Putamen (tissue), 1 donor: ENCODE measurements around the gene LETM1.
"Not testable (repeated sequence)": the region's sequence is repeated elsewhere in the genome, so short reads cannot be mapped to it uniquely, and the experiment has no call there.

Source experiments
- DNase-seq: peaks from one replicate; pipeline ENCODE4 v3.0.0-alpha.2; 2016; ENCODE audit warnings: low spot score

The LETM1 gene

DNA sequence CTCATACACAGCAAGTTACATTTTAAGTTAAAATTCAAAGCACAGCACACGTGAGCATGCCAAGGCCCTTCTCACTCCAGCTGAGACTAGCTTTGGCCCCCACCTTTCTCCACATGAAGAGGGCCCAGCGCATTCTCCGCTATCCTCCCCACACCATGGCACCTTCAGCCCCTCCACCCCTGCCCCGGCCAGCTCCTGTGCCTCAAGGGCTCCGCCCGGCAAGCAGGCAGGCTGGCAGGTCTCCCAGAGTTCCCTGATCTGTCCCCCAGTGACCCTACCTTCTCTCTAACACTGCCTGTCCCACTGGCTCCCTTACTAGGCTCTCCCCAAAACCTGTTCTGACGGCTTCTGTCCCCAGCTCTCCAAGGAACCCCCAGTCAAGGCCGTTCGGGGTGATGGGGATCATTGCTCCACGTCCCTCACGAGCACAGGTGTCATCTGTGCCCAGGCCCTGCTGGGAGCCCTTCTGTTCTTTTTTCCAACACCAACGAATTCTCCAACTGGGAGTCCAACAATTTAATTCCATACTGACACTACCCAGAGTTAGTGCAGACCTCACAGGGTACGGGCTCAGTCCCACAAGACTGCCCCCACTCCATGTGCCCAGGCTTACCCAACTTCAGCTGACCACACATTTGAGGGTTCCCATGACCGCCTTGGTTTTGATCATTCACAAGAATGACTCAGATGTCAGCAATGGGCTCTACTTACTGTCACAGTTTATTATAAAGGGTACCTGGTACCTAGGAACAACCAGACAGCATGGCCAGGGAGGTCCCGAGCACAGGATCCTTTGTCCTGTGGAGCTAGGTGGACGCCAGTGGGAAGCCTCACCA is 4.2 kb downstream of the LETM1 start:
- no peak for DNase-seq

- no peak for DNase-seq
Observed at GRCh38 chr4:1851160-1851559, 4.8 kb downstream of the LETM1 start.

DNA sequence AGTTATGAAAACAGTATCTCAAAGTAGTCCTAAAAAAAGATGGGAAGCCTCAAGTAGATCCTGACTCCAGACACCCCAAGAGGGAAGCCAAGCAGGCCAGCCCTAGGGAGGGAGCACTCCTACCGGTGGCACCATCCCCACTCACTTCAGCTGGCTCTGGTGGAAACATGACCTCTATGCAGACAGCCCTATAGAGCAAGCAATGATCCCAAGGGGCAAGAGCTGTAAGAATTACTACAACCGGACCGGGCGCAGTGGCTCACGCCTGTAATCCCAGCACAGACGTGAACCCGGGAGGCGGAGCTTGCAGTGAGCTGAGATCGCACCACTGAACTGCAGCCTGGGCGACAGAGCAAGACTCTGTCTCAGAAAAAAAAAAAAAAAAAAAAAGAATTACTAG is 5.7 kb downstream of the LETM1 start:
- DNase-seq, result no peak

- no peak for DNase-seq
Observed at GRCh38 chr4:1846580-1846979, 9.4 kb downstream of the LETM1 start.

GRCh38 chr4:1844618-1845017 is 11.3 kb downstream of the LETM1 start:
- not testable (repeated sequence) for DNase-seq

DNA sequence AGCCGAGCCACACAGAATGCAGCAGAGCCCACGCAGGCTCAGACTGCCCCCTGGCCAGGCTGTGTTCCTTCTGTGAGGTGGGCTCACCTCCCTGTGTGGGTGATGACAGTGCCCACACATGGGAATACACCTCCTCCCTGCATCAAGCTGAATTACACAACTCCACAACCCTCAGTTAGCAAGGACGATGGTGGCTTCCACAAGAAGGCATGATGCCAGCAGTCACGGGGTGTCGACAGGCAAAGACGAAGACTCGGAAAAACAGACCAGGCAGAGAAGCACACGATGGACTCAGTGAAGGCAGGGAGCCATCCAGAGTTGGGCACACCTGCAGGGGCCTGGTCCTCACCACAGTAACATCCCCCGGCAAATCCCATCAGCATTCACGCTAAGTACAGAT is 12.1 kb downstream of the LETM1 start:
- peak; percentile 39 for DNase-seq

DNA sequence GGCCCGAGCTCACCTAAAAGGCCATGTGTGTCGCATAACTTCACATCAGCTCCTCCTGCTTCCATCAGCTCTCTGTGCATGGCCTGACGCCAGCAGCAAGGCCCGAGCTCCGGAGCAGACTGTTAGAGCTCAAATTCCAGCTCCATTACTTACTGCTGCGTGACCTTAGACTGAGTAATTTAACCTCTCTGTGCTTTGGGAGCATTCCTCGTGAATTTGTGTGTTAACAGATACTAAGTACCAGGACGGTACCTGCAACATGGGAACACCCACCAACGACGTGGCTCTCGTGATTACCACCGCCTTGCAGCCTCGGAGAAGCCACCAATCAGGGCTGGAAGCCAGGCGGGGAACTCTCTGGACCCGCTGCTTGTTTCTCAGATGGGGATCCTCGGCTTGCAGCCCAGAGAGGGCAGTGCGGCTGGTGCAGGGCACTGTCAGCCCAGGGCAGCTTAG is 12.9 kb downstream of the LETM1 start:
- no peak for DNase-seq

DNA sequence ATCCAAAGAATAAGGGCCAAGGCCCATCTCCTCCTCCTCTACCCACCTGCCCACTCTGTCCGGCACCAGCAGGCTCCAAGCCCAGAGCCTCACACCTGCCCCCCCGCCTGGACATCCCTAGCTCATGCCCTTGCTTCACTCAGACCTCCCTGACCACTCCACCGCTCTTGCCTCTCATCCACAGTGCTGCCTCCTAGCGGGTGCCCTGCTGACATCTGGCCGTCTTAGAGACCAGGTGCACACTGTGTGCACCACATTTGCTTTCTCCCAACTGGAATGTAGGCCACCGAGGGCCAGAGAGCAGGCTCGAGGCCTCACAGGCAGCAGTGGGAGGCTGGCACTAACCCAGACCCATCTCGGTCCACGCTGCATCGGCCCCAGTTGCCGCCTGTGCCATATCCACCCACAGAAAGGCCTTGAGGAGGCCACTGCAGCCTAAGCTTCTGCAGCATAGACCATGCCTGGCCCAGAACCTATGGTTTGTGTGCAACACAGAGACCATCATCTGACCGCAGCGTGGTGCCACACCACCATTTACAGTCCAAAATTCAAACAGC is 13.5 kb downstream of the LETM1 start:
- DNase-seq, result no peak

DNA sequence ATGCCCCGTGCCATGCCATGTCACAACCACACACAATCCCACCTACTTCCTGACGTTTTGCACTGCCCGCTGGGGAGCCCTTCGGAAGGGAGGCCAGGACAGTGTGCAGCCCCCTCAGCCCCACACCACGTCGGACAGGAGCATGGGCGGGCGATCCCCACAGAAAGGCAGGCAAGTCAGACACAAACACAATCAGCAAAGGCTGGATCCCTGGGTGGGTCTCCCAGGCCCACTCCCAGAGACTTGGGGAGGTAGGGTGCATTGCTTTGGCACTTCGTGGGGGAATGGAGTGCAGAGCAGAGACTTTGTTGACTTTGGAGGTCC is 14.1 kb downstream of the LETM1 start:
- no peak for DNase-seq

DNA sequence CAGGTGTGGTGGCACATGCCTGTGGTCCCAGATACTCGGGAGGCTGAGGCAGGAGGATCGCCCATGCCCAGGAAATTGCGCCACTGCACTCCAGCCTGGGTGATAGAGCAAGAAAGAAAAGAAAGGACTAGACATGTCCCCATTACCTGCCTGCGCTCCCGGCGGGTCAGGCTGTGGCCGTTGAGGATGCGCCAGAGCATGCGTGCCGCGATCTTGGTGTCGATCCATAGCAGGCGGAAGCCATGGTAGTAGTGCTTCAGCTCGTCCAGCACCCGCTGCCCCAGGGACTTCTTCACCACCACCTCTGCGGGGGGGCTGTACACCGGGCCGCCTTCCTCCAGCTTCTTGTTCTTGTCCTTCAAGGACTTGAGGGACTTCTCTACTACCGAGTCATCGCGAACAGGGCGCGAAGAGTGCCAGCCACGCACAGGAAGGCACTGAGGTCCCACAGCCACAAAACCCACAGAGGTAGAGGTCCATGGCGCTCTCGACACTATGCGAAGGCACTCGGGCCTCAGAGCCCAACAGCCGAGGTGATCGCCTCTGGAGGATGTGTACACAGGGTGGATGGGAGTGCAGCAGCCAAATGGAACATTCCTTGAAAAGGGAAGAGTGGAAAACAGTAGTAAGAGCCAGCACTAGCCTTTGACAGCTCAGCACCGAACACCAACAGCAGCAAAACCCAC is 14.6 kb downstream of the LETM1 start:
- no peak for DNase-seq

GRCh38 chr4:1839282-1839681 is 16.7 kb downstream of the LETM1 start:
- no peak for DNase-seq

GRCh38 chr4:1837069-1837468 is 18.9 kb downstream of the LETM1 start:
- peak; percentile 36 for DNase-seq

DNA sequence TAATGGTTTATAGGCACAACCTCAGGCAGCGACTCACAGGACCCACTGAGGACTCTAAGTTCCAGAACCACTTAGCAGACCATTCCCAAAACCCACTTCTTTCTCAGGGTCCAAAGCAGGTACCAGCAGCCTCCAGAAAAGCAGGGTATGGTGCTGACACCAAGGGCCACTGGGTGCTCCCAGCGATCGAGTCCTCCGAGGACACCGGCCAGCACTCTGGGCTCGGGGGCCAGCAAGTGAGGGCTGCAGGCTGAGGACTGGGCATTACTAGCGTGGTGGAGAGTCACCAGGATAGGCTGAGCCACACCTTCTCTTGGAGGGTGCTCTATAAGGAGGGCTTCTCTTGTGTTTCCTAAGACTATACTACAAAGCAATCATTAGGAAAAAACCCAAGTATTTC is 19.3 kb downstream of the LETM1 start:
- DNase-seq, result no peak

DNA sequence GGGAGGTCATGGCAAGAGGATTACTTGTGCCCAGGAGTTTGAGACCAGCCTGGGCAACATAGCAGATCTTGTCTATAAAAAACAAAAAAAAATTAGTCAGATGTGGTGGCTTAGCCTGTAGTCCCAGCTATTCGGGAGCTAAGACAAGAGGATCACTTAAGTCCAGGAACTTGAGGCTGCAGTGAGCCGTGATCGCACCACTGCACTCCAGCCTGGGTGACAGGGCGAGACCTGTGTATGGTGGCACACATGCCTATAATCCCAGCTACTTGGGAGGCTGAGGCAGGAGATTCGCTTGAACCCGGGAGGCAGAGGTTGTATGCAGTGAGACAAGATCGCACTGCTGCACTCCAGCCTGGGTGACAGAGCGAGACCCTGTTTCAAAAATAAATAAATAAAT is 20.1 kb downstream of the LETM1 start:
- not testable (repeated sequence) for DNase-seq

DNA sequence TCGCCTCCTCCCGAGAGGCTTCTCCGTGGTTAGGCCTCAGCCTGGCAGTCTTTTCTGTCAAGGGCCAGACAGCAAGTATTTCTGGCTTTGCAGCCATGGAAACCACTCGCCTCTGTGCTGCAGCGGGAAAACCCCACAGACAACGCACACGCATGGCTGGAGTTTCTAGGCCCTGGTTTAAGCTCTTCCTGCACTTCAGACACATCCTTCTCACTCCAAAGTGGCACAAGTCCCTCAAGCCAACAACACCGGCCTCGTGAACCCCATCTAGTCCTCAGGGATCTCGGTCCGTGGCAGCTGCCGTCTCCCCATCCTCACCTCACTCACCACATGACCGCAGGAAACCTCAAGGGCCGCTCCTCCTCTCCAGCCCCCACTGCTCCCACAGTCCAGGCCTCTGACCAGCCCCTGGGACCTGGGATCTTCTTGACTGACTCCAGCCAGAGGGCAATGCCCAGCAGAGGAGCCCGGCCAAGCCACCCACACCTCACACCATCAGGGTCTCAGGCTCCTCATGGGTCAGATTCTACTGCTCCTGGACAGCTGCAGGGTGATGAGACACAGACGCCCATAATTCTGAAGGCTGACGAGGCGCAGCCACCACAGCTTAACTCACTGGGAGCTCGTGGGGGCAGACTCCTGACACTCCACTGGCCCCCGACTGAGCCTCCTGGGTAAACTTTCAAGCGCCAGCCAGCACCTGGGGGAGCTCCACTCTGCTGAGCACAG is 21.7 kb downstream of the LETM1 start:
- DNase-seq, result no peak

GRCh38 chr4:1833307-1834046 is 22.5 kb downstream of the LETM1 start:
- DNase-seq, result no peak

- no peak for DNase-seq
Observed at GRCh38 chr4:1832690-1833089, 23.3 kb downstream of the LETM1 start.

DNA sequence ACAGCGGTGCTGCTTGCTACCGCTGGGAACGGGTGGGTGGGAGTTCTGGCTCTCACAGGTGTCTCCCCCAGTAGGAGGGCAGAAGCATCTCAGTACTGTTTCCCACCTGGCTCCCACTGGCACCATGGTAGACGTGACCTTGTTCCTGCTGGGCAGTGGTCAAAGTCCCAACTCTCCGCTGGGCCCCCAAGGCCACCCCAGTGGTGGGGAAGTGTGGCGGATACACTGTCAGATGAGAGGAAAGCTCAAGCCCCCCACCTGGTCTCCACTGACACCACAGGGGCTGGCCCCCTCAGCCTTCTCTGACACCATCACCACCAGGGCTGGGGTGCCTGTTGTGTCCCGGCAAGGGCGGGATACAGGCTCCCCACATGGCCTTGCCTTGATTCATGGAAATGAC is 24.6 kb downstream of the LETM1 start:
- no peak for DNase-seq

DNA sequence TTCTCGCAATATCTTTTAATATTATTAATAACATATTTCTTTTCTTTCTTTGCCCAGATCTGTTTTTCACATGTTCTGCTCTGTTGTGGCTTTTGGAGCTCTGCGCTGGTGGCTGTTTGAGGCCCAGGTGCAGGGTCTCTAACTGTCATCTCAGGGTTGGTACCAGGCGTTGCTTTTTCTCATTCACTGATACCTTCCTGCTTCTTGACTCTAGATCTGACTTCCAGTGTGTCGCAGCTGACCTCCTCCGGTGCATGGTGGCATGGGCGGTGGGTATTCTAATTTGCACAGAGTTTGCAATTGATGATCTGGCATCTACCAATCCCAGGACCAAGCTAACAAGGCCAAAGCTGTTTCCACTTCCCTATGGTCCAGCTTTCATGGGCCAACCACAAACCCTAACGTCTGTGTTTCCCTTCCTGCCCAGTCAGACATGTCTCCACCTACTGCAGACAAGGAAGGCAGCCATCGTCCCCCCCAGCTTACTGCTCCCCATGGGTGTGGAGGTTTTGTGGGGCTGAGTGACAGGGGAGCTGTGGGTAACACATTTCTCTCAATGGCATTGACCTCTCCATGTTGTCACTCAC is 25.2 kb downstream of the LETM1 start:
- DNase-seq, result no peak

- DNase-seq, result no peak
Observed at GRCh38 chr4:1830234-1830633, 25.7 kb downstream of the LETM1 start.

DNA sequence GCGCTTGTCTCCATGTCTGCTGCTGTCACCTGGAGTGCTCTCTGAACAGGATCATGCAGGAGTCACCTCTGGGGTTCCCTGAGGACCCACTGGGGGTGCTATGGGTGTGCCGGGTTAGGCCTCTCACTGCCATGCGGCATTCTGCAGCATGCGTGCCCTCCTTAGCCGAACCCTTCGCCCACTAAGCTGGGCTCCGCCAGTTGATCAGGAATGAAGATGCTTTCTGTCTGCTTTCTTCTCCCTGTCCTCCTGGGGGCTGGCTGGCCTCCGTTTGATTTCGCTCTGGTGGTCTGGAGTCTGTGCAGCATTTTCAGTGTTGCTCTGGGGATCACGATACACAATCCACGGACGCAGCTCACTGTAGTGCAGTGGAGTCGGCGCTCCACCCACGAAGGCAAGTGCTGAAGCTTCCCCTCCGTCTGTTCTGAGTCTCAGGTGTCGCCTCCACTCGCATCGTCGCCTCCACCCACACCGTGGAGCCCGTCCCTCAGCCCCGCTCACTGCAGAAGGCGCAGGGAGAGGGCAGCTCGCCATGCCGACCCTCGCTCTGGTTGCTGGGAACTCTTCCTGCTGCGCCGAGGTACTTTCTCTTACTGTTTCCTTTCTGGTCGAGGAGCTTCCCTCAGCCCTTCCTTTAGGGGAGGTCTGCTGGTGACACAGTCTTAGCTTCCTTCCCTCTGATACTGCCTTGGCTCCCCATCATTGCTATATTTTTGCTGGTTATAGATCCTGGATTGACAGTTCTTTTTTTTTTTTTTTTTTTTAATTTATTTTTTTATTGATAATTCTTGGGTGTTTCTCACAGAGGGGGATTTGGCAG is 29.2 kb downstream of the LETM1 start:
- DNase-seq, result no peak
